H9 (cell line): Measurements from ENCODE around the gene FGF21. TPM values are rescaled to one million over a fixed set of nuclear protein-coding genes. Genes with fewer than 3 reads are reported as not detected.

Experiments
- DNase-seq: peaks from one replicate; pipeline ENCODE4 v3.0.0-alpha.2; 2017
- H2AFZ ChIP-seq: one replicate; pipeline ENCODE4 v1.6.1; 2013; ENCODE audit warnings: mild to moderate bottlenecking, low read length, control low read depth, moderate library complexity
- H2AK5ac ChIP-seq: 2 replicates; pipeline ENCODE4 v1.6.1; 2013; ENCODE audit warnings: low read length, control low read depth, mixed read lengths; ENCODE audit not compliant: insufficient read length
- H2BK120ac ChIP-seq: one replicate; pipeline ENCODE4 v1.6.1; 2013; ENCODE audit warnings: low read depth, mild to moderate bottlenecking, low read length, control low read depth, inconsistent platforms; ENCODE audit not compliant: poor library complexity, severe bottlenecking
- H2BK12ac ChIP-seq: 2 replicates; pipeline ENCODE4 v1.6.1; 2013; ENCODE audit warnings: low read length, control low read depth, mixed read lengths, low read depth; ENCODE audit not compliant: insufficient read length
- H2BK15ac ChIP-seq: 2 replicates; pipeline ENCODE4 v1.6.1; 2013; ENCODE audit warnings: low read depth, low read length, control low read depth
- H2BK20ac ChIP-seq: one replicate; pipeline ENCODE4 v1.6.1; 2013; ENCODE audit warnings: low read depth, mild to moderate bottlenecking, low read length, control low read depth, inconsistent platforms; ENCODE audit not compliant: poor library complexity, severe bottlenecking
- H2BK5ac ChIP-seq: 2 replicates; pipeline ENCODE4 v1.6.1; 2013; ENCODE audit warnings: low read length, control low read depth, mixed read lengths; ENCODE audit not compliant: insufficient read length
- H3K14ac ChIP-seq: 2 replicates; pipeline ENCODE4 v1.6.1; 2013; ENCODE audit warnings: low read length, control low read depth; ENCODE audit not compliant: insufficient read depth
- H3K18ac ChIP-seq: 2 replicates; pipeline ENCODE4 v1.6.1; 2013; ENCODE audit warnings: low read depth, mild to moderate bottlenecking, mixed read lengths, low read length, control low read depth; ENCODE audit not compliant: insufficient read length
- H3K23ac ChIP-seq: 2 replicates; pipeline ENCODE4 v1.6.1; 2013; ENCODE audit warnings: low read length, control low read depth, mixed read lengths, low read depth; ENCODE audit not compliant: insufficient read length
- H3K23me2 ChIP-seq: 2 replicates; pipeline ENCODE4 v1.6.1; 2013; ENCODE audit warnings: low read depth, mild to moderate bottlenecking, mixed read lengths, low read length, control low read depth; ENCODE audit not compliant: insufficient read length, poor library complexity, severe bottlenecking
- H3K27ac ChIP-seq: 2 replicates; pipeline ENCODE4 v1.5.1; 2013; ENCODE audit warnings: low read length, control low read depth, mixed read lengths, low read depth; ENCODE audit not compliant: insufficient read length
- H3K27me3 ChIP-seq: 2 replicates; pipeline ENCODE4 v1.6.1; 2013; ENCODE audit warnings: low read length, control low read depth, inconsistent platforms; ENCODE audit not compliant: insufficient read depth
- H3K4ac ChIP-seq: 2 replicates; pipeline ENCODE4 v1.6.1; 2013; ENCODE audit warnings: low read depth, mild to moderate bottlenecking, control low read depth, inconsistent platforms, low read length, moderate library complexity
- H3K4me1 ChIP-seq: 2 replicates; pipeline ENCODE4 v1.6.1; 2013; ENCODE audit warnings: low read length, control low read depth, inconsistent platforms; ENCODE audit not compliant: insufficient read depth
- H3K4me2 ChIP-seq: 2 replicates; pipeline ENCODE4 v1.6.1; 2013; ENCODE audit warnings: low read length, control low read depth, mixed read lengths; ENCODE audit not compliant: insufficient read length, insufficient read depth
- H3K56ac ChIP-seq: 2 replicates; pipeline ENCODE4 v1.6.1; 2013; ENCODE audit warnings: low read depth, mild to moderate bottlenecking, mixed read lengths, low read length, control low read depth; ENCODE audit not compliant: insufficient read length
- H3K79me1 ChIP-seq: 2 replicates; pipeline ENCODE4 v1.6.1; 2013; ENCODE audit warnings: low read depth, mild to moderate bottlenecking, moderate library complexity, low read length, control low read depth, inconsistent platforms; ENCODE audit not compliant: insufficient read depth, poor library complexity, severe bottlenecking
- H3K79me2 ChIP-seq: 2 replicates; pipeline ENCODE4 v1.6.1; 2013; ENCODE audit warnings: low read length, control low read depth, inconsistent platforms; ENCODE audit not compliant: insufficient read depth
- H3K9ac ChIP-seq: 2 replicates; pipeline ENCODE4 v1.6.1; 2013; ENCODE audit warnings: low read length, control low read depth, mixed read lengths; ENCODE audit not compliant: insufficient read length; ENCODE audit errors: extremely low read depth
- H3K9me3 ChIP-seq: one replicate; pipeline ENCODE4 v1.6.1; 2013; ENCODE audit warnings: low read depth, low read length, inconsistent platforms; ENCODE audit not compliant: control insufficient read depth
- H3T11ph ChIP-seq: one replicate; pipeline ENCODE4 v1.6.1; 2013; ENCODE audit warnings: mild to moderate bottlenecking, low read length, control low read depth, inconsistent platforms
- H4K20me1 ChIP-seq: one replicate; pipeline ENCODE4 v1.6.1; 2013; ENCODE audit not compliant: control insufficient read depth, insufficient read length, insufficient read depth
- H4K5ac ChIP-seq: 2 replicates; pipeline ENCODE4 v1.6.1; 2013; ENCODE audit warnings: low read depth, mild to moderate bottlenecking, mixed read lengths, low read length, control low read depth; ENCODE audit not compliant: insufficient read length
- H4K8ac ChIP-seq: replicated peaks from 2 replicates; pipeline ENCODE4 v1.6.1; 2013; ENCODE audit warnings: low read length, control low read depth, mixed read lengths, low read depth; ENCODE audit not compliant: insufficient read length
- H4K91ac ChIP-seq: 2 replicates; pipeline ENCODE4 v1.6.1; 2013; ENCODE audit warnings: low read depth, mild to moderate bottlenecking, moderate library complexity, mixed read lengths, low read length, control low read depth; ENCODE audit not compliant: insufficient read length
- H3K27ac Mint-ChIP-seq, 3 experiments: 2 replicates in 2 of 3; 3 replicates in 1 of 3; pipeline ENCODE4 v1.8.0; 2020 to 2021; ENCODE audit warnings: mixed read lengths in 3 of 3, mild to moderate bottlenecking in 1 of 3, moderate library complexity in 1 of 3
- H3K27me3 Mint-ChIP-seq: 2 replicates; pipeline ENCODE4 v1.8.0; 2021; ENCODE audit warnings: low read depth, mild to moderate bottlenecking, moderate library complexity, mixed read lengths
- H3K36me3 Mint-ChIP-seq, 3 experiments: 2 replicates in 2 of 3; 3 replicates in 1 of 3; pipeline ENCODE4 v1.8.0; 2020 to 2021; ENCODE audit warnings: low read depth in 3 of 3, mixed read lengths in 3 of 3; ENCODE audit not compliant: insufficient read depth in 1 of 3
- H3K4me1 Mint-ChIP-seq, 2 experiments: 2 replicates each; pipeline ENCODE4 v1.8.0; 2020; ENCODE audit warnings: mixed read lengths in 2 of 2
- H3K4me3 Mint-ChIP-seq, 2 experiments: 2 replicates in 1 of 2; 3 replicates in 1 of 2; pipeline ENCODE4 v1.8.0; 2020 to 2021; ENCODE audit warnings: mild to moderate bottlenecking in 2 of 2, mixed read lengths in 2 of 2, moderate library complexity in 1 of 2
- H3K9me3 Mint-ChIP-seq, 2 experiments: 2 replicates in 1 of 2; 3 replicates in 1 of 2; pipeline ENCODE4 v1.8.0; 2020; ENCODE audit warnings: mild to moderate bottlenecking in 2 of 2, mixed read lengths in 2 of 2, moderate library complexity in 1 of 2
- WGBS: extraction: QIAGEN DNeasy Blood & Tissue Kit; methylation state at CpG from one replicate; pipeline ENCODE4 v1.1.7; 2013; ENCODE audit warnings: missing lambda C conversion rate, low lambda C conversion rate, mixed read lengths; ENCODE audit not compliant: insufficient read length; ENCODE audit errors: extremely low coverage; 5-methylcytosine and 5-hydroxymethylcytosine counted together
- total RNA-seq: library from RNA; stranded (reverse); gene quantifications from 2 replicates; pipeline ENCODE4 v1.2.1, GENCODE V29; 2021
- TF ChIP-seq, protein P1 (sequence below): fragments of 200-600 bp; sonication (generic); conservative IDR thresholded peaks from 3 replicates; pipeline ENCODE4 v1.8.0; 2021; ENCODE audit warnings: antibody characterized with exemption, mild to moderate bottlenecking

The FGF21 gene
- total RNA-seq, 1 experiment from 2014 or later, result 0.90 TPM

DNA sequence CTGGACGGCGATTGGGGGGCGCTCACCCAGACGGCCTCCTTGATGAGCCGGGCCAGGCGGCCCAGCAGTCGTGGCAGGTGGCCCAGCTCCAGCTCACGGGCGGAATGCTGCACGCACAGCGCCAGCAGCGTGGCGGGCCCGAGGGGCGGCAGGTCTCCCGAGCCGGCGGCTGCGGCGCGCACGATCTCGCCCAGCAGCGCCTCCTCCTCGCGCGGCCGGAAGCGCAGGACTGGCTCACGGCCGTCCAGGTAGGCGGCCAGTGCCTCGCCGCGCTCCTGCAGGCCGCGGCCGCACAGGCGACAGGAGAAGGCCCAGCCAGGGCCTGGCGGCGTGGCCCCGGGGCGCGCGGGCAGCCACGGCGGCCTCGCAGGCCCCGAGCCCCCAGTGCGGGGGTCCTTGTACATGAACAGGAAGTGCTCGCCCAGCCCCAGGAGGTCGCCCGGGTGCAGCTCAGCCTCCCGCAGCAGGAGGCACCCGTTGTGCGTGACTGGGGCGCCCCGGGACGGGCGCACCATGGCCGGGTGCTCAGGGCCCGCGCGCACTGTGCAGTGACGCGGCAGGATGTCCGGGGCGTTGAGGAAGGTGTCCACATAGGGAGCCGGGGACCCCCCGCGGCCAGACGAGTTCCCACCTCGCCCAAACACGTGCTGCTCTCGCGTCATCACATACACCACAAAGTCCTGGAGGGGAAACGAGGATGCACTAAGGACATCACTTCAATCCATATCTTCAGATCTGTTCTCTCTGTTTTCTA is 26.2 kb upstream of the FGF21 start:
- Mint-ChIP-seq H3K9me3 (no peaks in the 10 kb centered on the region), H3K4me3 (no peak overlapping the region), H3K36me3 (peaks cover 0 to 4% (median 4%) of the 10 kb centered on the region in 3 experiments; a peak in 3 of 7 replicates), H3K27me3 (peaks cover 4% of the 10 kb centered on the region; the same call in 1 of the 2 replicates), H3K4me1 (peaks cover 3 to 9% of the 10 kb centered on the region in 2 experiments), H3K27ac (no peak overlapping the region)
- Histone ChIP-seq H3K27me3 (no peaks in the 10 kb centered on the region), H3K4me1 (no peaks in the 10 kb centered on the region), H3K4ac (no peak overlapping the region), H3K27ac (no peak overlapping the region), H2AK5ac (no peak overlapping the region), H3K18ac (peak overlapping the region; percentile 50), H3K79me2 (no peaks in the 10 kb centered on the region), H2BK12ac (no peak overlapping the region), H3K79me1 (no peaks in the 10 kb centered on the region), H3T11ph (no peak overlapping the region), H2BK20ac (no peak overlapping the region), H2AFZ (no peak overlapping the region), H3K56ac (no peak overlapping the region), H4K5ac (no peak overlapping the region), H4K8ac (no peak overlapping the region), H3K4me2 (no peak overlapping the region), H3K9ac (no peak overlapping the region), H4K91ac (no peak overlapping the region), H4K20me1 (no peaks in the 10 kb centered on the region), H2BK15ac (no peak overlapping the region), H3K9me3 (no peaks in the 10 kb centered on the region), H3K23me2 (no peaks in the 10 kb centered on the region), H3K23ac (no peak overlapping the region), H2BK120ac (no peak overlapping the region), H3K14ac (no peak overlapping the region; the same call in 1 of the 2 replicates), H2BK5ac (no peak overlapping the region)
- peak; percentile 64 for DNase-seq
- WGBS, result no CpG with 5 or more reads among the region's 77 CpGs
- TF ChIP-seq, protein P1, sequence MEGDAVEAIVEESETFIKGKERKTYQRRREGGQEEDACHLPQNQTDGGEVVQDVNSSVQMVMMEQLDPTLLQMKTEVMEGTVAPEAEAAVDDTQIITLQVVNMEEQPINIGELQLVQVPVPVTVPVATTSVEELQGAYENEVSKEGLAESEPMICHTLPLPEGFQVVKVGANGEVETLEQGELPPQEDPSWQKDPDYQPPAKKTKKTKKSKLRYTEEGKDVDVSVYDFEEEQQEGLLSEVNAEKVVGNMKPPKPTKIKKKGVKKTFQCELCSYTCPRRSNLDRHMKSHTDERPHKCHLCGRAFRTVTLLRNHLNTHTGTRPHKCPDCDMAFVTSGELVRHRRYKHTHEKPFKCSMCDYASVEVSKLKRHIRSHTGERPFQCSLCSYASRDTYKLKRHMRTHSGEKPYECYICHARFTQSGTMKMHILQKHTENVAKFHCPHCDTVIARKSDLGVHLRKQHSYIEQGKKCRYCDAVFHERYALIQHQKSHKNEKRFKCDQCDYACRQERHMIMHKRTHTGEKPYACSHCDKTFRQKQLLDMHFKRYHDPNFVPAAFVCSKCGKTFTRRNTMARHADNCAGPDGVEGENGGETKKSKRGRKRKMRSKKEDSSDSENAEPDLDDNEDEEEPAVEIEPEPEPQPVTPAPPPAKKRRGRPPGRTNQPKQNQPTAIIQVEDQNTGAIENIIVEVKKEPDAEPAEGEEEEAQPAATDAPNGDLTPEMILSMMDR, result 0 out of 3 replicates have a peak, but pooled peaks have one; percentile 9
